RWPE2 (cell line): ENCODE measurements around the gene OSM.

Experiments
- ATAC-seq: fragments of 200-7000 bp; cut with Tn5 transposase; 3 replicates; pipeline ENCODE4 v1.9.1; 2021; ENCODE audit warnings: low read depth
- DNase-seq: peaks from one replicate; pipeline ENCODE4 v3.0.0-alpha.2; 2020; ENCODE audit warnings: low spot score
- H3K27ac ChIP-seq: fragments of 450-650 bp; 2 replicates; pipeline ENCODE4 v1.5.1; 2017; ENCODE audit warnings: mild to moderate bottlenecking; ENCODE audit not compliant: poor library complexity, severe bottlenecking
- H3K27me3 ChIP-seq: fragments of 250-450 bp; sonication (Bioruptor Pico); 2 replicates; pipeline ENCODE4 v1.5.1; 2021; ENCODE audit warnings: mild to moderate bottlenecking, moderate library complexity; ENCODE audit not compliant: insufficient read depth, poor library complexity, severe bottlenecking
- H3K36me3 ChIP-seq: fragments of 250-450 bp; sonication (Bioruptor Pico); 2 replicates; pipeline ENCODE4 v1.5.1; 2020; ENCODE audit warnings: low read depth, mild to moderate bottlenecking, moderate library complexity
- H3K4me1 ChIP-seq: fragments of 250-450 bp; sonication (Bioruptor Pico); 2 replicates; pipeline ENCODE4 v1.5.1; 2021; ENCODE audit warnings: mild to moderate bottlenecking, moderate library complexity; ENCODE audit not compliant: insufficient read depth, poor library complexity, severe bottlenecking
- H3K4me3 ChIP-seq: fragments of 250-450 bp; sonication (Bioruptor Pico); 2 replicates; pipeline ENCODE4 v1.5.1; 2021; ENCODE audit warnings: mild to moderate bottlenecking, moderate library complexity; ENCODE audit not compliant: severe bottlenecking
- H3K9me3 ChIP-seq: fragments of 250-450 bp; sonication (Bioruptor Pico); 2 replicates; pipeline ENCODE4 v1.5.1; 2021; ENCODE audit warnings: mild to moderate bottlenecking, moderate library complexity; ENCODE audit not compliant: severe bottlenecking
- TF ChIP-seq, protein P1 (sequence below): fragments of 450-650 bp; IDR thresholded peaks from one replicate; pipeline ENCODE4 v1.5.1; 2017; ENCODE audit warnings: mild to moderate bottlenecking, moderate library complexity; ENCODE audit not compliant: poor library complexity, severe bottlenecking

The OSM gene

DNA sequence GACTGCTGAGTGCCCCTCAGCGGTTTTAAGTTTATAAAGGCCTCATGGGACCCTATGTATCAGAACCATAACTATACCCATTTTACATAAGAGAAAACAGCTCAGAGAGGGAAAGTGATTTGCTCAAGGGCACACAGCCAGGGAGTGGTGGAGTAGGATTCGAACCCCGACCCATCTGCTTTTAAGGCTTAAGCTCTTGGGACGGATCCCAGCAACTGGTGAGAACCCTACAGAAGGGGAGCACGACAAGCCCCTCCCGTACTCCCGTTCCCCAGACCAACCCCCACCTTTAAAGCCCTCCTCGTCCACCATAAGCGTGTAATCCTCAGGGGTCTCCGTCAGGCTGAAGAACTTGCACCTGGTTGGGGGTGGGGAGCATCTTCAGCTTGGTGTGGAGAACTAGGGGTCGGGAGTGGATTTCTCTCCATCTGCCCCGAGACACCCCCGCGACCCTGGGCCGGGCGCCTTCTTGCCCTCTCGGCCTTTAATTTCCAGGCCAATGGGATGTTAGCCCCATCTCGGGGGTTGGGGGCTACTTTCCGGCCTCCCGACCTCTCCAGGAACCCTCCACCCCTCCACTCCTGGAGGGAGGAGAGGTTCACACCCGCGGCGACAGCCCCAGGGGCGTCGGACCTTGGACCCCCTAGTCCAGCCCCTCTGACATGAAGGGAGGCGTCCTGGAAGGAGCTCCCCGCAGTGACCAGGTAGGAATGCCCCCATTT is 21.9 kb upstream of the OSM start:
- Histone ChIP-seq H3K4me1 (peaks cover 22% of the 10 kb centered on the region), H3K9me3 (no peaks in the 10 kb centered on the region), H3K27ac (peak overlapping the region; percentile 79), H3K27me3 (no peaks in the 10 kb centered on the region), H3K36me3 (peaks cover 4% of the 10 kb centered on the region; the same call in 1 of the 2 replicates), H3K4me3 (peak overlapping the region; percentile 47)
- ATAC-seq (no peak), DNase-seq (no peak)
- TF ChIP-seq, protein P1, sequence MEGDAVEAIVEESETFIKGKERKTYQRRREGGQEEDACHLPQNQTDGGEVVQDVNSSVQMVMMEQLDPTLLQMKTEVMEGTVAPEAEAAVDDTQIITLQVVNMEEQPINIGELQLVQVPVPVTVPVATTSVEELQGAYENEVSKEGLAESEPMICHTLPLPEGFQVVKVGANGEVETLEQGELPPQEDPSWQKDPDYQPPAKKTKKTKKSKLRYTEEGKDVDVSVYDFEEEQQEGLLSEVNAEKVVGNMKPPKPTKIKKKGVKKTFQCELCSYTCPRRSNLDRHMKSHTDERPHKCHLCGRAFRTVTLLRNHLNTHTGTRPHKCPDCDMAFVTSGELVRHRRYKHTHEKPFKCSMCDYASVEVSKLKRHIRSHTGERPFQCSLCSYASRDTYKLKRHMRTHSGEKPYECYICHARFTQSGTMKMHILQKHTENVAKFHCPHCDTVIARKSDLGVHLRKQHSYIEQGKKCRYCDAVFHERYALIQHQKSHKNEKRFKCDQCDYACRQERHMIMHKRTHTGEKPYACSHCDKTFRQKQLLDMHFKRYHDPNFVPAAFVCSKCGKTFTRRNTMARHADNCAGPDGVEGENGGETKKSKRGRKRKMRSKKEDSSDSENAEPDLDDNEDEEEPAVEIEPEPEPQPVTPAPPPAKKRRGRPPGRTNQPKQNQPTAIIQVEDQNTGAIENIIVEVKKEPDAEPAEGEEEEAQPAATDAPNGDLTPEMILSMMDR = no peak

DNA sequence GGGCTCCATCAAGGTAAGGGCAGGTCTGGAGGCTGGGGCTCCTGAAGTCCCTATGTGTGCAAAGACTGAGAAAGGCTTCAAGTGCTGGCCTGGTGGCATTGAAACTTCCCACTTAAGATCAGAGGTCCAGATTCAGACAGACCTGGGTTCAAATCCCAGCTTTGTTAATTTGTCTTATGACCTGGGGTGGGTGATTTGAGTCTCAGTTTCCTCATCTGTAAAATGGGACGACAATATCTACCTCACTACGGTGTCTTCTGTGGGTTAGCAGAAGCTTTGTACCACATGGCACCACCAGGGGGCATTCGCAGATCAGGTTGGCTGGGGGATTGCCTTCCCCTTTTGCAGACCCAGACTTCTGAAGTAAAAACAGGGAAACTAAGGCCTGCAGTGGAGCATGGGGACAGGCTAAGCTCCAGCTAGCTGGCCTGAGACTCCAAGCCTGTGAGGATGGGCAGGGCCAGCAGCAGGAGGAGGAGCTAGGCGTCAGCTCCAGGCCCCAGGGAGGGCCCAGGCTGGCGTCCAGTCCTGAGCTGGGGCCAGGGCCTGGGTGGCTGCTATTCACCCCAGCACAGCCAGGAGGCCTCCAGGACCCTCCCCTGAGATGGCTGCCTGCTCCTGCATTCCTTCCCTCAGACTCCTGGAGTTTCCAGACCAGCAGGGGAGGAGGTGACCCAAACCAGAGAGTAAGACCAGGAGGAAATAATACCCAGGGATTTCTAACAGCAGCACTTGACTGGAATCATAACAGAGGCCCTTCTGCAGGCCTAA is 21.2 kb upstream of the OSM start:
- peak overlapping the region; percentile 79 for H3K27ac ChIP-seq

DNA sequence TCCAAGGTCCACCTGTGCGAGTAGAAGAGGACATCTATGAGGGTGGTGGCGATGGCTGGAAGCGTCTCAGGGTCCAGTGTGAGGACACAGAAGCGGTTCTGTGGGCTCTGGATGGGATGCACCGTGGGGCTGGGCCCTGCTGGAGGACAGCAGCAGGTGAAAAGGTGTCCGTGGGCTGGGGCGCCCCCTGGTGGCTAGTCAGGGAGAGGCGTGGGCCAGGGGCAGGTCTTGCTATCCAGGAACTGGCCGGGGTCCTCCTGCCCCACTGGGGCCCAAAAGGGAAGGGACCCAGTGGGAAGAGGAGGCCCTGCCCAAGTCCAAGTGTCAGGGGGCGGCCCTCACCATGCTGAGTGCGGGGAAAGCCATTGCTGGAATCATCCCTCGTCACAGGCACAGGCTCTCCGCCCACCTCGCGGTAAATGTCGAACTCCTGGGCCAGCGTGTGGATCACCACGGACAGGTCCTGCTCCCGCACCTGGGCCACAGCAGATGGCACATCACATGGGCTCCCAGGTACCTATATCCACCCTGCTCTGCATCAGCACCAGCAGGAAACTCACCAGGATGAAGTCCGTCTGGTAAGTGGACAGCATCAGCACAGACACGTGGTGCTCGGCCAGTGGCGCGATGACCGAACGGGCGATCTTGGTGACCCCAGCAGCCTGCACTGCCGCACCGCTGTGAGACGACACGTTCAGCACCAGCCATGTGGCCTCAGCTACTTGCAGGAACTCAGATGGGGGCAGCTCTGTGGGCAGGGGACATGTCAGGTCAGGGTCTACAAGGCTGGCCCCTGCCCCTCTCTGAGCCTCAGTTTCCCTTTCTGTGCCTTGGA is 20.4 kb upstream of the OSM start:
- peak; percentile 64 for DNase-seq
- no peaks in the 10 kb centered on the region for H3K36me3 ChIP-seq

More for the DNA sequence above, 21.2 kb upstream of the OSM start:
- DNase-seq (no peak), ATAC-seq (peak; percentile 65)
- Histone ChIP-seq H3K4me1 (peaks cover 22% of the 10 kb centered on the region), H3K4me3 (peak overlapping the region; percentile 47), H3K27me3 (no peaks in the 10 kb centered on the region), H3K36me3 (no peaks in the 10 kb centered on the region), H3K9me3 (no peaks in the 10 kb centered on the region)
- TF ChIP-seq, protein P1 = peak; percentile 78

DNA sequence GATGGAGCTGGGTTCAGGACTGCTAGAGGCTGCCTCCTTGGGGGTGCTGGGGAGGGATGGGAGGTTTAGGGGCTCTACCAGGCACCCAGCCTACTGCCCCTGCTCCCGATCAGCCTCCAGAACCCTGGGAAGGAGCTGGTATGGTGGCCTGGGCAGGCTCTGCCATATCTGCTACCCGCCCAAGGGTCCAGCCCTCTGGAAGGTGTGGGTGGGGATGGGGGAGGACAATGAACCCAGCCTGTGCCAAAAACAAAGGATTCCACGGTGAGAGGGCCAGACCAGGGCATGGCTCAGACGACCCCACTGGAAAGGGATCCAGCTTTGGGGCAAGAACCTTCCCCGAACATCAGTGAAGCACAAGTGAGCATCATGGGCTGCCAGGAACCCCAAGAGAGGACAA is 19.7 kb upstream of the OSM start:
- Histone ChIP-seq H3K4me1 (peaks cover 19% of the 10 kb centered on the region), H3K27ac (no peak overlapping the region), H3K9me3 (no peaks in the 10 kb centered on the region), H3K4me3 (no peak overlapping the region), H3K27me3 (no peaks in the 10 kb centered on the region), H3K36me3 (no peaks in the 10 kb centered on the region)
- TF ChIP-seq, protein P1 = no peak
- no peak for ATAC-seq
- no peak for DNase-seq

More for the DNA sequence above, 20.4 kb upstream of the OSM start:
- Histone ChIP-seq H3K4me1 (peaks cover 22% of the 10 kb centered on the region), H3K9me3 (no peaks in the 10 kb centered on the region), H3K27me3 (no peaks in the 10 kb centered on the region), H3K27ac (no peak overlapping the region), H3K4me3 (no peak overlapping the region)
- no peak for ATAC-seq
- TF ChIP-seq, protein P1 = peak; percentile 73
